ENCODE data around the gene SLC49A4. TPM values are rescaled to one million over a fixed set of nuclear protein-coding genes. Genes with fewer than 3 reads are reported as not detected.

SLC49A4 gene
- polyA plus RNA-seq, 1 of the 3 experiments (the other 2 are of a cell fraction): 6.4 TPM

DNA sequence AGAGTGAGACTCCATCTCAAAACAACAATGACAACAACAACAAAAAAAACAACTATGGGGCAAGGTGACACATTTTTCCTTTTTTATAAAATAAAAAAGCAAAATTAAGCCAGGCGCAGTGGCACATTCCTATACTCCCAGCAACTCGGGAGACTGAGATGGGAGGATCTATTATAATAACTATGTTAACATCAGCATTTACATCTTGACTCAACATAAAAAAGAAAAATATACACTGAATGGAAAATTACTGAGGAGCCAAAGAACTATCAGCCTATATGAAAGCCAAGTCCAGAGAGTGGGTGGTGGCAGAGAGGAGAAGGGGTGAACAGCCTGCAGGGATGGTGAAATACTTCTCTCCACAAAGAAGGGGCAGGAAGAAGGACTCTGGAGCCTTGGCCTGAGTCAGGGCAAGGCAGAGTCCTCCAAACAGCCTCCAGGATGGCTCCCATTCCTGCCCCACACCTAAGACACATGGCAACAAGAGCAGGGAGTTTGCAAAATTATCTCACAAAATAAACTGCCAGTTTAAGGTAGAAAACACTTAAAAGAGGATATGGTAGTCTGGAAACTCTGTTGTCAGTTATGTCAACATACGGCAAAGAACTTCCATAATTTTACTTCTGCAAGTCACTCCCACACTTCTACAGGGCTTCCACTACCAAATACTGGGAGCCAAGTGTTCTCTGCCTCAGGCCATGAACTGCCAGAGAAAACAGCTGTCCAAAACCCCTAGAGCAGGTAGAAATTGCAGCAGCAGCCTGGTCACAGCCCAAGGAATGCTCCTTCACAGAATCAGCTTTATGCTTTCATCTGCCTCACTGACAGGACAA lies 27.1 kb upstream of the SLC49A4 start:
- Histone ChIP-seq H3F3A (replicated peaks; ENCODE audit: insufficient read depth) (no peaks in the 10 kb centered on the region), H3K9ac (no peak overlapping the region), H3K9me2 (no peaks in the 10 kb centered on the region), H3K27ac (ENCODE audit: low read depth in 2 of 2, low read length in 1 of 2) (no peak overlapping the region), H2AFZ (ENCODE audit: low read depth) (no peak overlapping the region), H3K4me3 (ENCODE audit: low read depth in 2 of 2, low read length in 1 of 2) (no peak overlapping the region), H3K4me2 (no peak overlapping the region), H3K9me3 (no peaks in the 10 kb centered on the region), H3K4me1 (ENCODE audit: control insufficient read depth in 1 of 2, insufficient read depth in 2 of 2, low read depth in 1 of 2, low read length in 1 of 2) (no peaks in the 10 kb centered on the region), H4K20me1 (ENCODE audit: insufficient read depth) (no peaks in the 10 kb centered on the region), H3K27me3 (ENCODE audit: insufficient read depth) (no peaks in the 10 kb centered on the region), H3K36me3 (replicated peaks in 1 of 2; ENCODE audit: control insufficient read depth in 1 of 2, insufficient read depth in 2 of 2, low read length in 1 of 2) (peaks cover 4 to 11% of the 10 kb centered on the region in 2 experiments), H3K79me2 (ENCODE audit: insufficient read depth) (no peaks in the 10 kb centered on the region)
- ChIA-PET CTCF (no interaction called here), POLR2A (no interaction called here)
- 92% methylated on average over 3 of the region's 3 CpGs for WGBS (ENCODE audit: low lambda C conversion rate)
- DNase-seq: no peak
- TF ChIP-seq CHD2 (IDR thresholded peaks at IDR 0.05; ENCODE audit: low read length, partially characterized antibody): no peak
- no peak for TF ChIP-seq RFX5 (IDR thresholded peaks at IDR 0.05; ENCODE audit: low read length)
- TF ChIP-seq YY1 (IDR thresholded peaks at IDR 0.05; ENCODE audit: low read depth): no peak
- TF ChIP-seq ELF1 (IDR thresholded peaks at IDR 0.05): no peak
- no peak for TF ChIP-seq NFIC (IDR thresholded peaks at IDR 0.05; ENCODE audit: borderline replicate concordance)
- no peak for TF ChIP-seq EZH2phosphoT487 (IDR thresholded peaks at IDR 0.05; ENCODE audit: borderline replicate concordance, low read depth)
- TF ChIP-seq RXRA (IDR thresholded peaks at IDR 0.05; ENCODE audit: borderline replicate concordance, low read depth): no peak
- no peak for TF ChIP-seq SMC3 (IDR thresholded peaks at IDR 0.05; ENCODE audit: low read depth, low read length)
- no peak for TF ChIP-seq TCF12 (IDR thresholded peaks at IDR 0.05)
- no peak for TF ChIP-seq ZBTB33 (IDR thresholded peaks at IDR 0.05; ENCODE audit: borderline replicate concordance, low read depth)
- TF ChIP-seq, protein P1, sequence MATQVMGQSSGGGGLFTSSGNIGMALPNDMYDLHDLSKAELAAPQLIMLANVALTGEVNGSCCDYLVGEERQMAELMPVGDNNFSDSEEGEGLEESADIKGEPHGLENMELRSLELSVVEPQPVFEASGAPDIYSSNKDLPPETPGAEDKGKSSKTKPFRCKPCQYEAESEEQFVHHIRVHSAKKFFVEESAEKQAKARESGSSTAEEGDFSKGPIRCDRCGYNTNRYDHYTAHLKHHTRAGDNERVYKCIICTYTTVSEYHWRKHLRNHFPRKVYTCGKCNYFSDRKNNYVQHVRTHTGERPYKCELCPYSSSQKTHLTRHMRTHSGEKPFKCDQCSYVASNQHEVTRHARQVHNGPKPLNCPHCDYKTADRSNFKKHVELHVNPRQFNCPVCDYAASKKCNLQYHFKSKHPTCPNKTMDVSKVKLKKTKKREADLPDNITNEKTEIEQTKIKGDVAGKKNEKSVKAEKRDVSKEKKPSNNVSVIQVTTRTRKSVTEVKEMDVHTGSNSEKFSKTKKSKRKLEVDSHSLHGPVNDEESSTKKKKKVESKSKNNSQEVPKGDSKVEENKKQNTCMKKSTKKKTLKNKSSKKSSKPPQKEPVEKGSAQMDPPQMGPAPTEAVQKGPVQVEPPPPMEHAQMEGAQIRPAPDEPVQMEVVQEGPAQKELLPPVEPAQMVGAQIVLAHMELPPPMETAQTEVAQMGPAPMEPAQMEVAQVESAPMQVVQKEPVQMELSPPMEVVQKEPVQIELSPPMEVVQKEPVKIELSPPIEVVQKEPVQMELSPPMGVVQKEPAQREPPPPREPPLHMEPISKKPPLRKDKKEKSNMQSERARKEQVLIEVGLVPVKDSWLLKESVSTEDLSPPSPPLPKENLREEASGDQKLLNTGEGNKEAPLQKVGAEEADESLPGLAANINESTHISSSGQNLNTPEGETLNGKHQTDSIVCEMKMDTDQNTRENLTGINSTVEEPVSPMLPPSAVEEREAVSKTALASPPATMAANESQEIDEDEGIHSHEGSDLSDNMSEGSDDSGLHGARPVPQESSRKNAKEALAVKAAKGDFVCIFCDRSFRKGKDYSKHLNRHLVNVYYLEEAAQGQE (IDR thresholded peaks at IDR 0.05; ENCODE audit: low read depth, low read length): no peak
- no peak for TF ChIP-seq RAD21 (IDR thresholded peaks at IDR 0.05; ENCODE audit: low read length)
- no peak for TF ChIP-seq NRF1 (IDR thresholded peaks at IDR 0.05; ENCODE audit: low read depth, low read length)
- TF ChIP-seq FOXM1 (IDR thresholded peaks at IDR 0.05; ENCODE audit: low read depth): no peak
- no peak for TF ChIP-seq MEF2A (IDR thresholded peaks at IDR 0.05; ENCODE audit: borderline replicate concordance, low read depth)
- TF ChIP-seq FOXJ3 (CRISPR knock-in tag; IDR thresholded peaks at IDR 0.05): no peak
- no peak for TF ChIP-seq PBX3 (IDR thresholded peaks at IDR 0.05)
- TF ChIP-seq, protein P2, sequence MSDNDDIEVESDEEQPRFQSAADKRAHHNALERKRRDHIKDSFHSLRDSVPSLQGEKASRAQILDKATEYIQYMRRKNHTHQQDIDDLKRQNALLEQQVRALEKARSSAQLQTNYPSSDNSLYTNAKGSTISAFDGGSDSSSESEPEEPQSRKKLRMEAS (IDR thresholded peaks at IDR 0.05; ENCODE audit: low read depth): no peak
- no peak for TF ChIP-seq USF1 (IDR thresholded peaks at IDR 0.05; ENCODE audit: borderline replicate concordance, low read depth)

Data from SK-N-SH (cell line).